ENCODE data around the gene CSPG4. TPM values are rescaled to one million over a fixed set of nuclear protein-coding genes. Genes with fewer than 3 reads are reported as not detected.
"Not testable (repeated sequence)": the region's sequence is repeated elsewhere in the genome, so short reads cannot be mapped to it uniquely, and the experiment has no call there.

The CSPG4 gene
- total and polyA plus RNA-seq, 2 donors, result 30.6 to 63.8 TPM

DNA sequence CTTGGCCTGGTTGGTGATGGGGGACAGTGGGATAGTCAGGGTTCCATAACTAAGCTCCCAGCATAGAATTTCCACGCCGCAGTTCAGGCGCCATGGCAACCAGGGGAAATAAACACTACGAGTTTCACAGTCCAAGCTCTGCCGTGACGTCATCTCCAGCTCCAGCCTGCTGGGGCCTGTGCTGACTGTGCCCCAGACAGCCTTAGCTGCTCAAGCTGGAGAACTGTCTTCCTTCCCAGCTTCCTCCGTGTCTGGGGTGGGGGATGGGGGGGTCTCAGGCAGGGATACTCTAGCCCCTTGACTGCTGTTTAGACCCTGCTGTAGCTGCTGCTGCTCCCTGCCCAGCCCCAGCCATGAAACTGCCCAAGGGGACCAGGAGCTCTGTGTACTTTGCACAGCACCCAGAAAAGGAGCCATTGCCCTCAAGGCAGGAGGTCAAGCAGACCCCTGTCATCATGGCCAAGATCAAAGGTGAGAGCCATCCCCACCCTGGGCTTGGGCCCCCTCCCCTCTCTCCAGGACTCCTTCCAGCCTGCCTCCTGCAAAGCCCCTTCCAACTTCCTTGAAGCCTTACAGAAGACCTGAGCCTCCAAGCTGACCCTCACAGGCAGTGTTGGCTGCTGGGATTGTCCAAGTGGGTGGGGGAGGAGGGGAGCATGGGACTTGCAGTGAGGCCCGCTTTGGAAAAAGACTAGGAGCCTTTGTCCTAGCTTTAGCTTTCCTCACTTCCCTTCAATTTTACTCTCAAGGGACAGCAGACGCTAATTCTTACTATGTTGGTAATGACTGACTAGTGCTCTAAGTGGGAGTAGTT is 11.4 kb upstream of the CSPG4 start:
- Histone ChIP-seq H3K4me3 (ENCODE audit: low read depth, low read length) (no peak overlapping the region), H3K27ac (ENCODE audit: low read depth) (no peak overlapping the region)
- 14% methylated on average over 9 of the region's 9 CpGs for WGBS

DNA sequence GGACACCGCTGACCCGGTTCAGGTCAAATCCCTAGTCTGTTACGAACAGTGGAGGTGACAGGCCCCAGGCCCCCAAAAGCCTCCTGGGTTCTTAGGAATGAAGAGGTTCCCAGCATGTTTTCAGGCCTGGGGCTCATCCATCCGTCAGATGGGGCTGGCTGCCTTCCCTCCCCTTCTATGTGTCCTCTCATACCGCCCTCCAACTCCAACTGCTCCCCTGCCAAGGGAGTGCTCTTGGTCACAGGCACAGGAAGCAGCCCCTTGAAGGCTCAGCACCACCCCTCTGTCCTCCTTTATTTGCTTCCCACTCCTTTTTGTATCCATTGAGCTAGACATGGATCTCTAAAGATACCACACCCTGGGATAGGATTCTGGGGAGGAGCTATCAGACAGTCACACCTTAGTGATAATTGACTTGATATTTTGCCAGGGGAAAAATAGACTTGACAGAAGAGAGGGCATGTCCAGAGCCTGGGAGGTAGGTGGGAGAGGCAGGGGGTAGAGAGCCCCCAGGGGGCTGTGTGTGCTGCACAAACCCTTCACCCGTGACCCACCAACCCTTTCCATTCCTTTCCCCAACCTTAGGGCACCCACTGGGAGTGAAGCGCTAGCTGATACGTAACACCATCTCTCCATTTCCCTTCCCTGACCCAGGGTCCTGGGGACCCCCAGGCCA is 10.7 kb upstream of the CSPG4 start:
- no peak overlapping the region for H3K27ac ChIP-seq (ENCODE audit: low read depth)
- H3K4me3 ChIP-seq (ENCODE audit: low read depth, low read length), result no peak overlapping the region
- H3K4me1 ChIP-seq (ENCODE audit: insufficient read depth), result no peaks in the 10 kb centered on the region
- no peaks in the 10 kb centered on the region for H3K36me3 ChIP-seq (ENCODE audit: insufficient read depth)
- 68% methylated on average over 8 of the region's 8 CpGs for WGBS
- no peak for DNase-seq (ENCODE audit: extremely low spot score)

More for the DNA sequence above, 11.4 kb upstream of the CSPG4 start:
- DNase-seq (ENCODE audit: extremely low spot score), result peak; percentile 95
- no peaks in the 10 kb centered on the region for H3K36me3 ChIP-seq (ENCODE audit: insufficient read depth)
- no peaks in the 10 kb centered on the region for H3K4me1 ChIP-seq (ENCODE audit: insufficient read depth)

DNA sequence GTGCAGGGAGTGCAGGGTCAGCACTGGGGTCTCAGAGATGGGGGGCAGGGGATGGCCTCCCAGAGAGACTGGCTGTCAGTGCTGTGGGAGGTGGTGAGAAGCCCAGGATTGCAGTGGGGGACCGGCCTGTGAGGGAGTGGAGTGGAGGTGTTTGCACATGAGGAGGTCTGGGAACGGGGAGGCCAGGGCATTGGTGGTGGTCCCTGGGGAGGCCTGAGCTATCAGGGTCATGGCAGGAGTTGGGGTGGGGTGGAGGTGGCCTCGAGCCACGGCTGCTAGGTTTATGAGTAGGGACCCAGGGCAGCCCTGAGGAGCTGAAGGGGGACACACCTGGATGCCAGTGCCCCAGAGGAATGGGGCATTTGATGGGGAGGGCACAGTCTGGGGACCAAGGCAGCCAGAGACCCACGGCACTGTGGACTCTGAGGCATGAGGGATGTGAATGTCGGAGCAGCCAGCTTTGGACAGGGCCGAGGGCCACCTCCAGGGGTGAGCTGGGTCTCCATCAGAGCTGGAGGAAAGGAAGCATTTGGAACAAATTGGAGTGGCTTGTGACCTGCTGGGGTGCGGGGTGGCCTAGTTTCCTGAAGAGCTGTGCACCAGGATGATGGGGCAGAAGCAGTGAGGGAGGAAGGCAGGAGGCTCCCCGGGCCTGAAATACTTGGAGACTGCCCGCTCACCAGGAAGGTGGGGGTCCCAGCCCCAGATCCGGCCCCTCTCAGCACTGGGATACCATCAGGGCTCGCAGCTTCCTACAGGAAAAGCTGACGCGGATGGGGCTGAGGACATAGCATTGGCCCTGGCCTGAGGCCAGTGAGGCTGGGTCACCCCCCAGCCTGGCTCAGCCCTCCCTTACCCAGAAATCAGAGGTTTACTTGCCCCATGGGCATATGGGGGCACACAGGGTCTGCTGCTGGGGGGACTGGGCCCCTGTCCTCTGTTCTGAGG is 9.5 kb upstream of the CSPG4 start:
- no peak for DNase-seq (ENCODE audit: extremely low spot score)
- Histone ChIP-seq H3K4me1 (ENCODE audit: insufficient read depth) (no peaks in the 10 kb centered on the region), H3K36me3 (ENCODE audit: insufficient read depth) (no peaks in the 10 kb centered on the region), H3K27ac (ENCODE audit: low read depth) (no peak overlapping the region), H3K4me3 (ENCODE audit: low read depth, low read length) (no peak overlapping the region)
- WGBS, result 89% methylated on average over 14 of the region's 14 CpGs

GRCh38 chr15:75721480-75721922 is 8.9 kb upstream of the CSPG4 start:
- H3K4me3 ChIP-seq (ENCODE audit: low read depth, low read length), result no peak overlapping the region
- H3K36me3 ChIP-seq (ENCODE audit: insufficient read depth), result no peaks in the 10 kb centered on the region
- no peaks in the 10 kb centered on the region for H3K4me1 ChIP-seq (ENCODE audit: insufficient read depth)
- 88% methylated on average over 12 of the region's 12 CpGs for WGBS
- no peak for DNase-seq (ENCODE audit: extremely low spot score)
- no peak overlapping the region for H3K27ac ChIP-seq (ENCODE audit: low read depth)

GRCh38 chr15:75720787-75721479 is 8.3 kb upstream of the CSPG4 start:
- Histone ChIP-seq H3K4me3 (ENCODE audit: low read depth, low read length) (no peak overlapping the region), H3K27ac (ENCODE audit: low read depth) (no peak overlapping the region), H3K36me3 (ENCODE audit: insufficient read depth) (no peaks in the 10 kb centered on the region), H3K4me1 (ENCODE audit: insufficient read depth) (no peaks in the 10 kb centered on the region)
- 39% methylated on average over 10 of the region's 10 CpGs for WGBS
- no peak for DNase-seq (ENCODE audit: extremely low spot score)

DNA sequence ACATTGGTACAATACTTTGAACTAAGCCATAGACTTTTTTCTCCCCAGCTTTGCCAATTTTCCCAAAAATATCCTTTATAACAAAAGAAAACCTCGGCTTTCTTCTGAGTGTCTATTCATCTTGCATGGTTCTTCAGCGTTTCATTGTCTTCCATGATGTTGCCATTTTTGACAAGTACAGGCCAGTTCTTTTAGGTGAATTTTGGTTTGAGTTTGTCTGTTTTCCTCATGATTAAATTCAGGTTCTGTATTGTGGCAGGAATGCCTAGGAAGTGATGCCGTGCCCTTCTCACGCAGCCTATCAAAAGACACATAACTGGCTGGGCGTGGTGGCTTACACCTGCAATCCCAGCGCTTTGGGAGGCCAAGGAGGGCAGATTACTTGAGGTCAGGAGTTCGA is 7.6 kb upstream of the CSPG4 start:
- WGBS, result 97% methylated on average over 7 of the region's 7 CpGs
- no peak overlapping the region for H3K27ac ChIP-seq (ENCODE audit: low read depth)
- H3K36me3 ChIP-seq (ENCODE audit: insufficient read depth), result no peaks in the 10 kb centered on the region
- no peak overlapping the region for H3K4me3 ChIP-seq (ENCODE audit: low read depth, low read length)
- DNase-seq (ENCODE audit: extremely low spot score), result no peak
- H3K4me1 ChIP-seq (ENCODE audit: insufficient read depth), result no peaks in the 10 kb centered on the region

DNA sequence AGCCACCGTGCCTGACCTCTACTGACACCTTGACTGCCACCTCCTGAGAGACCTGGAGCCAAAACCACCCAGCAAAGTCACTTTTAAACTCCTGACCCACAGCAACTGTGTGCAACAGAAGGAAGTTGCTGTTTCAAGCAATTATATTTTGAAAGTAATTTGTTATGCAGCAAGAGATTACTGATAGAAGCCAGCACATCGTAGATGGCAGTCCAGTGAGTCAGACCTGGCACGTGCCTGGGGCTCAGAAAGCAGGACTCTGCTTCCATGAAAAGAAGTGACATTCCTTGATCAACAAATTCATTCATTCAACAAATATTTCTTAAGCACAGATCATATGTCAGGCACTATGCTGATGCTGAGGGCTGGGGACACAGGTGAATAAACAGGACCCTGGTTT is 5.7 kb upstream of the CSPG4 start:
- no peaks in the 10 kb centered on the region for H3K4me1 ChIP-seq (ENCODE audit: insufficient read depth)

GRCh38 chr15:75717001-75717400 is 4.4 kb upstream of the CSPG4 start:
- 64% methylated on average over 6 of the region's 6 CpGs for WGBS
- not testable (repeated sequence) for H3K36me3 ChIP-seq (ENCODE audit: insufficient read depth); H3K27ac ChIP-seq (ENCODE audit: low read depth); H3K4me1 ChIP-seq (ENCODE audit: insufficient read depth); DNase-seq (ENCODE audit: extremely low spot score); H3K4me3 ChIP-seq (ENCODE audit: low read depth, low read length)

More for the DNA sequence above, 5.7 kb upstream of the CSPG4 start:
- Histone ChIP-seq H3K27ac (ENCODE audit: low read depth) (no peak overlapping the region), H3K36me3 (ENCODE audit: insufficient read depth) (no peaks in the 10 kb centered on the region), H3K4me3 (ENCODE audit: low read depth, low read length) (no peak overlapping the region)
- DNase-seq (ENCODE audit: extremely low spot score), result no peak
- WGBS, result 37% methylated on average over 3 of the region's 3 CpGs

DNA sequence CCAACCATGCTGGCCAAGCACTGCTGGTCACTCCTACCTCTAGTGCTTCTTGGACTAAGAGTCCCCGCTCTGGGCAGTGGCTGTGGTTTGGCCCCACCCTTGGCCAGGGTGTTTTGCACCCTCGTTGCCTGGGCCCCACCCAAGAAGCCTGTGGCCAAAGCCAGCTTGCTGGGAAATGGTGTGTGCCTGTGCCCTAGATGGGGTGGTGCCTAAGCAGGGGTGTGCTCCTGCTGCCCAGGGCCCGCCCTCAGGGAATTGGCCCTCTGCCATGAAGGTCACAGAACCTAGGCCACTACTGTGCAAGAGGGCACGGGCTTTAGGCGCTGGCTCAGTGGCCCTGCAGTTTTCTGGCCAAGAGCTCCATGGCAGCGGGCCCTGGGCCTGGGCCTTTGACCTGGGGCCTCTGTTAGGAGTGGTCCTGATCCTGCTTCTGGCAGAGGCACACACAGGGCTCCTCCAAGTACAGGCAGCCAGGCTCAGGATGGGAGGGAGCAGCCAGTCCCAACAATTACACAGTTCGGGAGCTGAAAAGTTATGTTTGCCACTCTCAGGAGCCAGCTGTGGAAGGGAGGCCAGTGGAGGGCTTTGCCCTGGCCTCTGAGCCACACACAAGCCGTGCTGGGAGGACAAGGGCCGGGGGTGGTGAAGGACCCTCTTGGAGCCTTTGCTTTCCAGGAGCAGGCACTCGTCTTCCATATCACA is 3.8 kb upstream of the CSPG4 start:
- not testable (repeated sequence) for H3K4me1 ChIP-seq (ENCODE audit: insufficient read depth); DNase-seq (ENCODE audit: extremely low spot score); H3K4me3 ChIP-seq (ENCODE audit: low read depth, low read length); H3K36me3 ChIP-seq (ENCODE audit: insufficient read depth); H3K27ac ChIP-seq (ENCODE audit: low read depth)
- 42% methylated on average over 4 of the region's 10 CpGs for WGBS

- H3K4me3 ChIP-seq (ENCODE audit: low read depth, low read length); H3K27ac ChIP-seq (ENCODE audit: low read depth); DNase-seq (ENCODE audit: extremely low spot score); H3K4me1 ChIP-seq (ENCODE audit: insufficient read depth); H3K36me3 ChIP-seq (ENCODE audit: insufficient read depth): not testable (repeated sequence)
- WGBS, result 65% methylated on average over 10 of the region's 10 CpGs
These were observed 2.7 kb upstream of the CSPG4 start for GRCh38 chr15:75715312-75715832.

DNA sequence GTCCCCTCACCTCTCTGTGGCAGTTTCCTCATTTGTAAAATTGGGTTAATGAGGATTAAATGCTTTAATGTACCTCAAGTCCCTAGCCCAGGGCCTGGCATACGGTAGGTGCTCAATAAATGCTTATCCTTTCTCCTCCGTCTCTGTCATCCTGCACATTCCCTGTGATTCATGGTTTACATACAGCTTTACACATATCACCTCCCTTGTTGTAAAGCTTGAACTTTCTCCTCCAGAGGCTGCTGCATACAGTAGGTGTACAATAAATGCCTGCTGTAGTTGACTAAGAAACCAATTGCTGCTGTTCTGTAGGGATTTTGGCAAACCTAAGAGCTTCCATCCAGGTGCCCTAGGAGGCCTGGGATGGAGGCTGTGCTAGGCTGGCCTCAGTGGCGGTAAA is 1.5 kb upstream of the CSPG4 start:
- WGBS, result 86% methylated on average over 3 of the region's 3 CpGs
- no peak overlapping the region for H3K4me3 ChIP-seq (ENCODE audit: low read depth, low read length)
- H3K36me3 ChIP-seq (ENCODE audit: insufficient read depth), result no peaks in the 10 kb centered on the region
- H3K4me1 ChIP-seq (ENCODE audit: insufficient read depth), result no peaks in the 10 kb centered on the region
- H3K27ac ChIP-seq (ENCODE audit: low read depth), result no peak overlapping the region
- no peak for DNase-seq (ENCODE audit: extremely low spot score)

DNA sequence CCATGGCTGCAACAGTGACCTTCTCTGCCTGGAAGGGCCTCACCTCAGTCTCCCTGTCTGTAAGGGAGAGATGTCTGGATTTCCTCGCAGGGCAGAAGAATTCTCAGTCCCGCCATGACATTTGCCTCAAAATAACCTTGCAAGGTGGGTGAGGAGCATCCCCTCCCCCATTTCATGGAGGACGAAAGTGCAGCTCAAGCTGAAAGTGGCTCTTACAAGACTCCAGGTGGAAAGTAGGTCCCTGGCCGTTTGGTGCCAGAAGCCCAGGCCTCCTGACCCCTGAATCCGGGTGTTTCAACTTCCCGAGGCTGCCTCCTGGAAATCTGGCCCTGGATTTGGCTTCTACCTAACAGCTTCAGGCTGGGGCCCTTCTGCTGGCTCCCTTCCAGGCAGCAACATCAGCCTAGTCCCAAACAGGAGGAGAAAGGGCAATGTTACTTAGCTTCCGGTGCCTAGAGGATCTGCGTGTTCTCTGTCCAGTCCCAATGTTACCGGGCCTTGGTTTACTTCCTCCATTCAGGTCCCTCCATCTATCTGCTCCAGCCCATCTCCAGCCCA is 769 bp upstream of the CSPG4 start:
- 34% methylated on average over 9 of the region's 9 CpGs for WGBS
- Histone ChIP-seq H3K4me1 (ENCODE audit: insufficient read depth) (no peaks in the 10 kb centered on the region), H3K27ac (ENCODE audit: low read depth) (peak overlapping the region; percentile 66), H3K4me3 (ENCODE audit: low read depth, low read length) (no peak overlapping the region), H3K36me3 (ENCODE audit: insufficient read depth) (no peaks in the 10 kb centered on the region)
- DNase-seq (ENCODE audit: extremely low spot score), result no peak
